Fibroblast of skin of left quadriceps (primary cell): Measurements from ENCODE around the gene SLC35C1.
"Not testable (repeated sequence)": the region's sequence is repeated elsewhere in the genome, so short reads cannot be mapped to it uniquely, and the experiment has no call there.

Source experiments
- DNase-seq, 2 experiments: peaks; one replicate each; pipeline ENCODE4 v3.0.0-alpha.2; 2013; ENCODE audit warnings: low read depth in 2 of 2

Gene SLC35C1

DNA sequence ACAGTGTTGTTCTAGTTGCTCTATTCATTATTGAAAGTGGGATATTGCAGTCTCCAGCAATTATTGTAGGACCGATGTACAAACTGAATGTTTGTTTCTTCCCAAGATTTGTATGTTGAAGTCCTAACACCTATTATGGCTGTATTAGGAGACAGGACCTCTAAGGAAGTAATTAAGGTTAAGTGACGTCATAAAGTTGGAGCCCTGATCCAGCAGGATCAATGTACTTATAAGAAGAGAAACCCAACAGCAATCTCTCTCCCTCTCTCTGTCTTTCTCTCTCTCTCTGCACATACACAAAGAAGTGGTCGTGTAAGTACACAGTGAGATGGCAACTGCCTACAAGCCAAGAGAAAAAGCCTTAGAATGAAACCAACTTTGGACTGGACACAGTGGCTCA lies 16.1 kb upstream of the SLC35C1 start:
- DNase-seq, result no peak

DNA sequence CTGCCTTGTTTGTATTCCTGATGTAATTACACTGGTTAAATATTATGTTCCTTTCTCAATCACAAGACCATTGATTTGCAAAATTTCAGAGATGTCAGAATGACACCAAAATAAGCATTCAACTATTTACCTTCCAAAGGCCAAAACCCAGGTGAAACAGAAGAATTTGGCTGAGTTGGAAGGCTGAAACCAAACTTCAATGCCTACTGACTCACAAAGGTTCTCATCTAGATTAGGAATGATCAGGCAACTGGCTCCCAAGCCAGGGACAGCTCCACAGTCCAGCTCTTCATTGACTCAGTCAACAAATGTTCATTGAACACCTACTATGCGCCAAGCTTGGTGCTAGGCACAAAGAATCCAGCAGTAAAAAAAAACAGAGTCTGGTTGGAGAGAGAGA lies 13.4 kb upstream of the SLC35C1 start:
- no peak for DNase-seq

DNA sequence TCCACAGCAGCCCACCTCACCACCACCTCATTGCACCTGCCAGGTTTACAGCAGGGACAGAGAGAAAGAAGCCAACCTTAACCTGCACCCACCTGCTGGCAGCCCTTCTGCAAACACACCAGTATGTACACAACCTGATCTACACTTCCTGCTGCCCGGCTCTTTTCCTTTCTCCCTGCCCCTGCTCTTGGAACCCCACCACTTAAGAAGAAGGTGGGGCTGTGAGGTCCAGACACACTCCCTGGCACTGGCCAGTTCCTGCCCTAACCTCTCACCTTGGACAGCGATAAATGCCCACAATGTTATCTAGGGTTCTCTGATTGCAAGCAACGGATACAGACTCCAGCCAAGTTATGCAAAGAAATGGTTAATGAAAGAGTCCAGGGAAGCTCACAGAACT lies 10.8 kb upstream of the SLC35C1 start:
- no peak for DNase-seq

DNA sequence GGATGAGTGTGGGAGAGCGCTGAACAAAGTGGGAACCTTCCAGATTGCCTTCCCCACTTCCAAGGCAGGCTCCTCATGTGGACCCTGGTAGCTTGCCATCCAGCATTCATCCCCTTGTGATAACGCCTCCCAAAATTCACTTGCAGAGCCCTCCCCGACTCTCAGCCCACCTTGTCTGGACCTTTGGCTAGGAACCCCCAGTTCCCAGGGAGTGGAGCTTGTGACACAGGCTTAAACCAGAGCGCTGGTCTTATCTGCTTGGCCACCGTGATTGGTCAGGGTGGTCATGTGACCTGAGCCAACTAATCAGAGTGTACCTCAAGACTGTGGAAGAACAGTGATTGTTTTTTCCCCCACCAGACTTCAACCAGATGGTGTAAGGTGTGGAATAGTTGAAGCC lies 9.6 kb upstream of the SLC35C1 start:
- DNase-seq, result no peak

DNA sequence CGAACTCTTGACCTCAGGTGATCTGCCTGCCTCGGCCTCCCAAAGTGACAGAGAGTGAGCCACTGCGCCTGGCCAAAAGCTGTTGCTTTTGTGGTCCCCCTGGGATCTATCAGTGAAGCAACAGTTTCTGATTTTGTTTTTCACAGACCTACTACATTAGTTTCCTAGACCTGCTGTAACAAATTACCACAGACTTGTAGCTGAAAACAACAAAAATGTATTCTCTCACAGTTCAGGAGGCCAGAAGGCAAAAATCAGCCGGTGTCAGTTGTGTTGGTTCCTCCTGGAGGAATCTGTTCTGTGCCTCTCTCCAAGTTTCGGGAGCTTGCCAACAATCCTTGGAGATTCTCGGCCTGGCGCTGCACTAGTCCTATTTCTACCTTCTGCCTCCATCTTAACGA lies 8.5 kb upstream of the SLC35C1 start:
- DNase-seq, result no peak

DNA sequence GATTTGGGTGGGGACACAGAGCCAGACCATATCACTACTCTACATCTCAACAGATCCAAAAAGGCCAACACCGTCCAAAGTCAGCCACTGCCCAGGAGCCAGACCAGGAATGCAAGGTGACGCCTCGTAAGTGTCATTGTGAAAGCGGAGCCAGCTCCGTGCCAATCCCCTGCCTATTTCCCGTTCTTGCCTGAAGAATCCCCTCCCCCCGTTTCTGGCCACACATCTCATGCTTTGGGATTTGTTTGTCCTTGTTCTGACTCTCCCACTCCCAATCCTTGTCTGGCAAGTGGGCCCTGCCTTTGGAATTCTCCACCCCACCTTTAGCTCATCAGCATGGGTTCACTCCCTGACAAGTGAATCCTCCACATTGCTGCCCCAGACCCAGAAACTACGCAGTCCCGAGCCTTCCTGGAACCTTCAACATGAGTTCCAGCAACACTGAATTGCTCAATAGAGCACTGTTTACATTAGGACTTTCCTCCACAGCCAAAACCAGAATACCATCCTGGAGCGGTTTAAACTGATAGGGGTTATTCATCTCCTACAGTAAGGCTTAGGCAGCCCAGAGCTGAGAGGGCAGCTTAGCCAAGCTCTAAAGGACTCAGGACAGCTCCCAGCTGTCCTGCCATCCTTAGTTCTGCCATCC lies 6.0 kb upstream of the SLC35C1 start:
- no peak for DNase-seq

- no peak for DNase-seq
These were observed 5.4 kb upstream of the SLC35C1 start for GRCh38 chr11:45799562-45799961.

GRCh38 chr11:45800261-45800660 lies 4.7 kb upstream of the SLC35C1 start:
- no peak for DNase-seq

DNA sequence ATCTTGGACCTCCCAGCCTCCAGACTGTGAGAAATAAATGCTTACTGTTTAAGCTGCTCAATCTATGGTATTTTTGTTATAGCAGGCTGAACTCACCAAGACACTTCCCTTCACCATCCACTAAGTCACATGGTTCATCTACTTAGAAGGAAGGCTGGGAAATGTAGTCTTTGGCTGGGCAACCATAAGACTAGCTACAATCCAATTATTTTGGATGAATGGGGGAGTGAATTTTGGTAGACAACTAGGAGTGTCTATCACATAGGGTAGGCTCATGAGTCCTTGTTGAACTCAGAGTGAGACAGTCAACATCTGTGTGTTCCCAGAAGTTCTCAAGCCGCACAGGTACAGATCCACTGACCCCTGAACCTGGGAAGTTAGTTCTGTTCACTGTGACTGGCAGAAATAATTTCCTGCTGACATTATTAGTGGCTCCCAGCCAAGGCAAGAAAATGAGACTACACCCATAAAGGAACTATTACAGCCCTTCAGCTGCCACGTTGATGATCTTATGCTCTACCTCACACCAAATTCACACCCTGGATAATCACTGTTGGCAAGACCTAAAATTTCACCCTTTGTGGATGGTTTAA lies 3.1 kb upstream of the SLC35C1 start:
- no peak for DNase-seq

DNA sequence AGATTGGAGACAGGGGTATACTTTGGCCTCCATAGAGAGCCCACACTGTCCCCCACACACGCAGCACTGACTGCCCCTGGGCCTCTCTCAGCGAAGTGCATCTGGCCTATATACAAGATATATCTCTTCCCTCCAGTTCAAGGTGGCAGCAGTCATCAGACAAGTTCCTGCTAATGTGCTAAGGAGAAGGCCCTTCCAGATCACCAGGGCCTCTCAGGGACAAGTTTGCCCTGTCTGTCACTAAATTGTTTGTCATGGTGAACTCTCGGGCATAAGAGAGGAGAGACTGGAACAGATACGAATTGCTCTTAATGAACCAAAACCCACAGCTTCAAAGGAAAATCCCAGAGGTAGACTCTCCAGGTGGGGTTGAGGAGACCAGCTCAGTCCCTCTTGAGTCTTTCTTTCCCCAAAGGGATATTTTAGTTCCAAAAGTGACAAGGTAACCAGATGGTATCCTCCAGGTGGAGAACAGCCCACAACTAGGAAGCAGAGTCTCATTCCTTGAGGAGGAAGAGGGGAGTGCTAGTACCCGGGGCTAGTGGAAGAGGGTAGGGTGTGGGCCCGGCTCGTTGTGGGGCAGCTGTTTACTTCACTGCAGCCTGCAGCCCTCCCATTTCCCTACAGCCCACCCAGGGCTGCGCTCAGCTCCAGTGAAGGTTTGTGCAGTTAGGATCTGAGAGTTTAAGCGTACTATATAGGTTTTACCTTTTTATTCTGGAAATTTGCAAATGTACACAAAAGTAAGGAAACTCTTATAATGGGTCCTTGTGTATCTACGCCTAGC lies 2.2 kb upstream of the SLC35C1 start:
- no peak for DNase-seq

GRCh38 chr11:45803971-45804760 lies 783 bp upstream of the SLC35C1 start:
- peak in 1 of 2 experiments; percentile 11 for DNase-seq

DNA sequence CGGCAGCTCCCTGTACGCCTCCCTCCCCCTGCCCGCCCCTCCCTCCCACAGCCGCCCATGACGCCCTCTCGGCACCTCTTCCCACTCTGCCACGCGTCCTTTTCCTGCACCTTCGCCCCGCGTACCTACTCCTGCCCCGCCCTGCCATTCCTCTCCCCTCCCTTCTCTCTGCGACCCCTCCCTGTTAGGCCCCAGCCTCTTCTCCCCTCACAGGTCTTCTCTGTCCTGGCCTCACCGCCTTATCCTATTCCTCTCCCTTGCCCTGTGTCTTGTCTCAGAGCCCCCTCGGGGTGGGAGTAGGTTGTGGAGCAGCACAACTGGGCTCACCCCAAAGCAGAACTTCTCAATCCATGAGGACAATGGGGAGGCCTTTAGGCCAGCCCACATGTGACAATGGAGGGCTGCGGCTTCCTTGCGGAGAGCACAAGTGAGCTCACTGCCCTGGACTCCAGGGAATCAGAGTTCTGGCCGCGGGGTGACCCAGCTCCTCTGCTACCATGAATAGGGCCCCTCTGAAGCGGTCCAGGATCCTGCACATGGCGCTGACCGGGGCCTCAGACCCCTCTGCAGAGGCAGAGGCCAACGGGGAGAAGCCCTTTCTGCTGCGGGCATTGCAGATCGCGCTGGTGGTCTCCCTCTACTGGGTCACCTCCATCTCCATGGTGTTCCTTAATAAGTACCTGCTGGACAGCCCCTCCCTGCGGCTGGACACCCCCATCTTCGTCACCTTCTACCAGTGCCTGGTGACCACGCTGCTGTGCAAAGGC lies 539 bp downstream of the SLC35C1 start:
- peak in 1 of 2 experiments; percentile 11 for DNase-seq

GRCh38 chr11:45806072-45806933 lies 1.4 kb downstream of the SLC35C1 start:
- DNase-seq, result no peak

GRCh38 chr11:45806937-45807791 lies 2.2 kb downstream of the SLC35C1 start:
- no peak for DNase-seq

- DNase-seq, result no peak
These were observed 2.9 kb downstream of the SLC35C1 start for GRCh38 chr11:45807792-45808238.

- DNase-seq, result not testable (repeated sequence)
These were observed 3.5 kb downstream of the SLC35C1 start for GRCh38 chr11:45808427-45808826.

DNA sequence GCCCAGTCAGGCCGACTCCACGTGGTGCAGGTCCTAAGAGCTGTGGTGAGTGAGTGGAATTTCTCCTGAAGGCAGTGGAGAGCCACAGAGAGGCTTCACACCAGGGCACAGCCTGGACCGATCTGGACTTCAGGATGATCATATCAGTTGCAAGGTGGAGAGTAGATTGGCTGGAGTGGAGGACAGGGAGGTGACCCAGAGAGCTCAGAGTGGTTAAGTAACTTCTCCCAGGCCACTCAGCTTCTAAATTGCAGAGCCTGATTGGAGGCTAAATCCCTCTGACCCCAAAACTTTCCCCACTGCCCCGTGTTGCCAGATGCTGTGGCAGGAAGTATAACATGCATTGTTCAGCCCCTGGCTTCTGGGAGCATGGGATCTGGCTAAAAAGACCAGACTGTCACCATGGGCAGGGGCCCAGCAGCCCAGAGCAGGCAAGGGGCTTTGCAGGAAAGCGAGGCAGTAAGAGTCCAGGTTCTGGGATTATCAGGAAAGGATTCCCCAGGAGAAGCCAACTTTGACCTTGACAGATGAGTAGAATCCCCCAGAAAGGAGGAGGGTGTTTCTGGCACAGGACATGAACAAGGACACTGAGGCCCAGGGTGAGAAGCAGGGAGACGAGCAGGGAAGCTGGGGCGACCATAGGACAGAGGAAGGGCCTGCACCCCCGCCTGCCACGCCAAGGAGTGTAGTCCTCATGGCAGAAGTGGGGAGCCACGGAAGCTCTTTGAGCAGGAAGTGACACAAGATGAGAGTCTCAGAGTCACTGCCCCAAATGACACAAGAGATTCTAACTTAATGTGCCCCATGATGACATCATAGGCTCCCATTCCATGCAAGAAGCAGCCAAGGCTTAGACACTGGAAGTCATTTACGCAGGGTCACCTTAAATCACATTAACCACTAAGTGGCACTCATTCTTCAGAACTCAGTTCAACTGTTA lies 4.8 kb downstream of the SLC35C1 start:
- DNase-seq, result no peak

DNA sequence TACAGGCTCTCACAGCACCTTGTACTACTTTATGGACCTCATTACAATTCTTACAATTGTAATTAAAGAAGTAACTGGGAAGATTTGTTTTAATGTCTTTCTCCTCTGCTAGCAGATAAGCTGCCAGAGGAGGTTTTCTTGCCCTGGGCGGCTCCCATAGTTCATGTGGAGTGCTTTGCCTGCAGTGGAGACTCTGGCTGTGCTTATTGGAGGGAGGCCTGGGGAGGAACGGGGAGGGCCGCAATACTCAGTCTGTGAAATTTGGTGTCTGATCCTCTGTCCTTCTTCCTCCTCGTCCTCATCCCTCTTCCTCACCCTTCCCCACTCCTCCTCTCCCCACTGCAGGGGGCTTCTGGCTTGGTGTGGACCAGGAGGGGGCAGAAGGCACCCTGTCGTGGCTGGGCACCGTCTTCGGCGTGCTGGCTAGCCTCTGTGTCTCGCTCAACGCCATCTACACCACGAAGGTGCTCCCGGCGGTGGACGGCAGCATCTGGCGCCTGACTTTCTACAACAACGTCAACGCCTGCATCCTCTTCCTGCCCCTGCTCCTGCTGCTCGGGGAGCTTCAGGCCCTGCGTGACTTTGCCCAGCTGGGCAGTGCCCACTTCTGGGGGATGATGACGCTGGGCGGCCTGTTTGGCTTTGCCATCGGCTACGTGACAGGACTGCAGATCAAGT lies 5.6 kb downstream of the SLC35C1 start:
- no peak for DNase-seq
